NCI-H2196 (cell line): Measurements from ENCODE around the gene PTPRT.

Source experiments
- DNase-seq: peaks from one replicate; lab custom pipeline; 2025; ENCODE audit not compliant: unreplicated experiment; lab: John Stamatoyannopoulos, UW

The PTPRT gene

GRCh38 chr20:42341654-42342053 lies 848.1 kb downstream of the PTPRT start:
- no peak for DNase-seq

DNA sequence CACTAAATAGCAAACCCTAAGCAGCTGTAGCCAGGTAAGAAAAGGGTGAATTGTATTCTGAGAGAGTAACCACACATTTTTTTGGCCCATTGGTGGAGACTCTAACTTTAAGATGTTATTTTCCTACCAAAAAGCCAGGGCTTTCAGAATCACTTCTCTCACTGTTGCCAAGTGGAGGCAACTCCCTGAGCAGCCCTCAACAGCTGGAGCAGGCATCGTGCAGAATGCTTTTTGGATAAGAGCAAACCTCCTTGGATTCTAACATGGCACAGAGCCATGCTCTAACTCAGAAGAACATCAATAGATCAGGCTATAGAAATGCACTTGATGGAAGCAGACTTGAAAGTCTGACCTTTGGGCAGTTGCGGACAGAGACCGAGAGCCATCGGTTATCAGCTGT lies 849.3 kb downstream of the PTPRT start:
- no peak for DNase-seq

DNA sequence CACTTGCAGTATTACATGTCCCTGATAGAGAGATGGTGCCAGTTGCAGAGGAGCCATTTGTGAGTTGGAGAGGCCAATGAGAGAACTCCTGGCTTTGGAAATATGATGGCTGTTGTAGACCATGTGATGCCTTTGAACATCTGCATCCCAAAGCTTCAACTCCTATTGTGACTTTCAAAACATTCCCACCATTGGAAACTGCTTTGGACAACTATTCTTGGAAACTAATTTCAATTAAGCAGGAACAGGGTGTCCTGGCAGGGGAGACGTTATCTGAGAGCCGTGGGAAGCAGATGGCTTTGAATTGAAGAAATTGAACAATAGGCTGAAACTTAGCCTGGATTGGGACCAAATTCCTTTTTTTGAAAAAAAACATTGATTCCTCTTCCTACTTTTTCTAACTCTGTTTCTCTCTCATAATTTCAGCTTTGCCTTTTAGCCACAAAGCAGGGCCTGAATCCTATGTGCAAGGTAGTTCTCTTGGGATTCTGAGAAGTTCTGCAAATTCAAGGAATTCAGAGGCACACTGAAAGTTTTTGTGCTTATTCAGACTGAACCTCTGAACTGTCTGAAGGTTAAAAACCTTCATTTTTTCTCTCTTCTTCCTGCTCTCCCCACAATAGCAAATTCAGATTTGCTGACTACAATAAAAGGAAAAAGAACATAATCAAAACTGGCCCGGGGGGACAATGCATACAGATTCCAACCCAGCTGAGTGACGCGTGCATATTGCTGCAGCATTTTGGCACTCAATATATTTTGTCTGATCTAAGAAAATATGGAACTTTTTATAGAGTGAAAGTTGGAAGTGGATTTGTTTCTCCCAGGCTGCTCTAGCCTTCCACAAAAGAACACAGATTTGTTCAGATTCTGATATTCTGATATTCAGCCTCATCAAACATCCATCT lies 851.2 kb downstream of the PTPRT start:
- no peak for DNase-seq

GRCh38 chr20:42336576-42336975 lies 853.1 kb downstream of the PTPRT start:
- DNase-seq = no peak

DNA sequence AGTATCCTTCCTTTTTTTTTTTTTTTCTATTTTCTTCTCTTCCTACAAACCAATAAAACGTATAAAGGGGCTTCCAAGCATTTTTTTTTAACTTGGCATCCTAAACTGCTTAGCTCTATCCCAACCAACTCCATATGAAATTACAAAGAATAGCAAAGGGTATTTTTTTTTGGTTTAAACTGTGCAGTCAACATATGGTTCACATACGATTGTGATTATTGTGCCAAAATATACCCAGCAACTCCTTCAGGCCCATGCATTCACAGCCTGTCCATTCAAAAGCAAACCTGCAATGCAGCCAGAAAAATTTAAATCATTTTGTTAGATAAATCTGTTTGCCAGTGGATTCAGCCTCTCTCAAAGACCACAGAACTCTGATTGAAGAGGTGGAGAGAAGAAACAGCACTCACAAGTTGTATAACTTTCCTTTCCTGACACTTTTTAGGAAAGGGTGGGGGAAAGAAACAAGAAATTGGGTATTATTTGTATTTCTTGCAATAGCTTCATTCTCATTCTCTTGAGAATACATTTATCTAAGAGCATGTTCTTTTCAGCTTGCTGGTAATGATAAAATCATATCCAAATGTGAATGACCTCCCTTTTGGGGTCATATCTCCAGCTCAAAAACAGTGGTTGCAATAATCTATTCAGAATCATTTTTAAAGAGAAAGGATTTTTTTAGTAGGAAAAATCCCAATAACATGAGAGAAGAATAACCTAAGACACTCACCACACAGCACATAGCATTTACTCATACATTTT lies 870.3 kb downstream of the PTPRT start:
- no peak for DNase-seq

GRCh38 chr20:42313704-42314103 lies 876.0 kb downstream of the PTPRT start:
- no peak for DNase-seq

GRCh38 chr20:42309050-42309449 lies 880.7 kb downstream of the PTPRT start:
- DNase-seq = no peak

DNA sequence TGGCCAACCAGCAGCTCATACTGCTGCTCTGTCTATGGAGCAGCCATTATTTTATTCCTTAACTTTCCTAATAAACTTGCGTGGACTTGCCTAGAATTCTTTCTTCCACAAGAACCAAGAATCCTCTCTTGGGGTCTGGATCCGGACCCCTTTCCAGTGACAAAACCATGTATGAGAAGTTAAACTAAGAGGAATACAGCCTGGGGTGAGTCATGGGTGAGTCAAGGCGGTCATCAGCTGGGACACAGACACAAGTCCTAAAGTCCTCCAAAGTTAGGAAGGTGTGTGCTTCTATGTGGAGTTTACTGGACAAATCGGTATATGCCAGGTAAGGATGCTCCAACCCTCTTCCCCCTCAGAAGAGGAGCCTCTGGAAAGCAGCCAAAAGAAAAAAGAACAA lies 881.5 kb downstream of the PTPRT start:
- DNase-seq = no peak

GRCh38 chr20:42295592-42295991 lies 894.1 kb downstream of the PTPRT start:
- DNase-seq = no peak

- DNase-seq = no peak
Observed at GRCh38 chr20:42294976-42295375, 894.7 kb downstream of the PTPRT start.

DNA sequence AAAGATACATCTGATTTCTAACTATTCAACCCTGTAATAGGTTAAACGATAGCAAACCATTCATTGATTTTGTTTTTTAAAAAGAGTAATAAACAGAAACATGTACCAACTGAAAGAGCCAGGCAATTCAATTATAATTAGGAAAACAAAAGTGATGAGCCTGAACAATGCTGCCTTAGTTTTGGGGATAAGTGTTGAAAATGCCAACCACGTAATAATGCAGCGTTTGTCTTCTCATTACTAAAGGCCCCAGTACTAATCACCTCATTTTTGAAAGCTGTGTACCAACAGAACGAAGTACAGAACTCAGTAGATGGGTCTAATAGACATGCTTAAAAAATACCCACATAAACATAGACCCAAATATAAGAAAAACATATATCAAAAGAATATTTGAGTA lies 907.9 kb downstream of the PTPRT start:
- DNase-seq = no peak

DNA sequence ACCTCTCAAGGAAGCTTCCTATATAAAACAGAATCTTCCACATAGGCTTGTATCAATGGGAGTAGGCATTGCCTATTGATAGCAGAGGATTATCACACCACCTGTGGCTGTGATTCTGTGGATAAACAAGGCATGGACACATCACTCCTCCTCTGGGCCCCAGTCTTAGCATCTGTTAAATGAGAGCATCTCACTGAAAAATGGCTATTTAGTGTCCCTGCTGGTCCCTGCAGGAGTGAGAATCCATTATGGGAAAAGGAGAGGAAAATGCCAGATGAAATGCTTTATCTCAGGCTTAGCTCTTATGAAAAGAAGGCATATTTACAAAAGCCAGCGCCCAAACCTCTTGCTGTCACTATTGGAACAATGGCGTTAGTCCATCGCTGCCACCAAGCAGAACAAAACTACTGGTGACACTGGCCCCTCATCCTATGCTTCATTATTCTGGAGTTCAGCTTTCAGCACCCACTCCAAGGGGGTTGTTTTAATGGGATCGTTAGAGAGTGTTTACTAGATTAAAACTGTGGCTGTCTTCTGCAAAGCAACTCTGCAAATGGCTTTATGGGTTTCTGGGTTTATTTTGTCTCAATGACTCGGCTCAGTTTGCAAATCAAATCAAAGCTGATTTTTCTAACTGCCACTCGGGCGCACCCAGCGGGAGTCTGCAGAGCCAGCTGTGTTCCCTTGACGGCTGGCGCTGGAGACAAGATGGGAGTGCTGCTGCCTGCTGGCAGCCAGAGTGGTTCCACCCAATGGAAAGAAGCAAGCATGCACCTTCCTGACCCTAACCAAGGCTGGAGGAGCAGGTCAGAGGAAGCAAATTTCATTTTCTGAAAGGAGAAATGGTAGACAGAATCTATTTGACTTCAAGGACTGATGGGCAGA lies 912.7 kb downstream of the PTPRT start:
- no peak for DNase-seq

GRCh38 chr20:42274986-42275385 lies 914.7 kb downstream of the PTPRT start:
- DNase-seq = no peak

GRCh38 chr20:42272516-42272915 lies 917.2 kb downstream of the PTPRT start:
- DNase-seq = no peak

GRCh38 chr20:42270539-42270938 lies 919.2 kb downstream of the PTPRT start:
- DNase-seq = no peak

DNA sequence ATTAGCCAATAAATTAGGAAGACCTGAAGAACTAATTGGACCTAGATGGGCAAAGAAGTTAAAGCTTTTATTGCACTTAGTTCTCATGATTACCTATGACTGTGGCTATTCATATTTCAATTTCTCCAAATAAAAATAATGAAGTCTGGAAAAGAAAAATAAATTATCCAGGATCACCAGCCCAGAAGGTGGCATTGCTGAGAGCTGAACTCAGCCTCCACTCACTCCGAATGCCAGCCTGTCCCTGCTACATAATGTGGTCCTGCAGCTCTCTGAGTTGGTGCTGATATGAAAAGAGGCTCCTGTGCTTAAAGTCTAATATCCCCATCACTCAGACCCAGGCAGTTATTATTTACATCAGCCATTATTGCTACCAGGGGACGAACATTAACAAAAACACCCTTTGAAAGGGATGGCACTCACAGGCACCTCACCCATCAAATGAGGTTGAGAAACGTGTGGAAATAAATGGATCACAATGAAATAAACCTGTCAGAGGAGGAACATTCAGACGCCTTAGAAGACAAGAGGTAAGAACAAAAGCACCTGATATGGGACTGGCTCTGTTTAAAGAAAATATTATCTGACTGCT lies 921.8 kb downstream of the PTPRT start:
- no peak for DNase-seq

GRCh38 chr20:42261766-42262270 lies 927.9 kb downstream of the PTPRT start:
- no peak for DNase-seq

- no peak for DNase-seq
Observed at GRCh38 chr20:42260184-42260583, 929.5 kb downstream of the PTPRT start.

GRCh38 chr20:42259389-42259788 lies 930.3 kb downstream of the PTPRT start:
- no peak for DNase-seq

DNA sequence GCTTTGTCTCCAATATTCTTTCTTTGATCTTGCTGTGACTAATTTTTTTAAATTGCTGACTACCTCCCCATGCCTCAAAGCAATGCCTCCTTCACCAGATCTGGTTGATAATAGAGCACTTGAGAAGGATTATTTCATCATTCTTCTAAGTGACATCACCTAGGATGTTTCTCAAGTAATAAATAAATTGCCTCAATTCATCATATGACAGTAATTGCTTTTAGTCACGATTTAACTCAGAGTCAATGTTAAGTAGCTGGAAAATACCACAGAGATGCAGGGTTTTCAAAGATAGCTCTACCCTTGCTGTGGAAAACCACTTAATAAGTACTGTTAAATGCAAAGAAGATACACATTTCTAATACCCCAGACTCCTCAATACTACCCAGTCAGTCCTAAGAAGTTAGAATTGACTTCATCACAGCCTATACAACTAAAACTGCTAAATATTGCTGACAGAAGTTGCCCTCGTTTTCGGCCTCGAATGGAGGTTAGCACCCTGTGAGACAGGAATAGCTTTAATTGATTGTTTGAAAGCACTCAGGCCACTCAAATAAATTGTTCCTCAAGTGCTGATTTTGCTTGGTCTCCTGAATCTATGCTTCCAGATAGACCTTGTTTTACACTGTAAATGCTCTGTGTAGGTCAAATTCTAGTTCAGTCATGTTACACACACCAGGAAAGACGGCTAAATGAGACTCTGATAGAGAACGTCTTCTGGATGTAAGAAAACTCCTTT lies 931.0 kb downstream of the PTPRT start:
- DNase-seq = no peak
